Pancreas (tissue), 10 donors: ENCODE results near the gene LRP10. TPM values are rescaled to one million over a fixed set of nuclear protein-coding genes. Genes with fewer than 3 reads are reported as not detected.
A peak's percentile ranks its signal among the peaks of the same experiment; 100 is the strongest.

Experiments used
- ATAC-seq, 4 donors: fragments of 200-7000 bp; cut with Tn5 transposase; one replicate each; pipeline versions ENCODE4 v1.8.0 to v1.9.1; 2020; ENCODE audit warnings: mild to moderate bottlenecking in 4 of 4, moderate library complexity in 4 of 4
- DNase-seq, 6 donors: peaks; one replicate each; pipeline ENCODE4 v3.0.0-alpha.2; 2020
- FAIRE-seq: peaks from 2 replicates; lab custom pipeline; 2012; peaks lifted over from hg19 to GRCh38; lab: Jason Lieb, UNC
- H3K27ac ChIP-seq, 4 donors: fragments of 200-600 bp; sonication (generic); 1 replicate in 3 of 4; 2 replicates in 1 of 4; pipeline versions ENCODE4 v1.5.0 to v1.8.0; 2020
- H3K27me3 ChIP-seq, 4 donors: fragments of 200-600 bp; one replicate each; pipeline ENCODE4 v1.8.0; 2021
- H3K36me3 ChIP-seq, 3 donors: fragments of 200-600 bp; sonication (generic) in 1 of 3; one replicate each; pipeline versions ENCODE4 v1.5.0 to v1.8.0; 2020 to 2021
- H3K4me1 ChIP-seq, 3 donors: fragments of 200-600 bp; one replicate each; pipeline ENCODE4 v1.8.0; 2021
- H3K4me3 ChIP-seq, 4 donors: fragments of 200-600 bp; sonication (generic) in 2 of 4; one replicate each; pipeline versions ENCODE4 v1.5.0 to v1.8.0; 2020 to 2021
- H3K9me3 ChIP-seq, 4 donors: fragments of 200-600 bp; one replicate each; pipeline ENCODE4 v1.8.0; 2021
- CTCF ChIP-seq, 4 donors: fragments of 200-600 bp; sonication (generic) in 3 of 4; IDR thresholded peaks; one replicate each; pipeline versions ENCODE4 v1.5.0 to v1.8.0; 2021; ENCODE audit warnings: antibody characterized with exemption in 4 of 4
- whole genome bisulfite sequencing, 2 donors: extraction: QIAGEN DNeasy Blood & Tissue Kit; methylation state at CpG; one replicate each; pipeline ENCODE4 v1.1.7; 2013; 5-methylcytosine and 5-hydroxymethylcytosine counted together
- intact Hi-C, 3 donors: fragments of 100-400 bp; cut with DNase I; formaldehyde crosslinking; loops; one replicate each; pipeline versions ENCODE4 v1.11.1 to v1.14.2; 2022
- polyA plus RNA-seq, 2 donors: library from polyadenylated mRNA; stranded (reverse); fragments of 200-250 nt; gene quantifications; one replicate each; pipeline ENCODE4 v1.2.3, GENCODE V29; 2013
- total RNA-seq, 6 donors: library from RNA; stranded (reverse); fragmentation: NEBNext Ultra II Directional in 4 of 6; extraction: Animal tissue kit (Norgen Biotek cat#: 25700) in 4 of 6; gene quantifications; one replicate each; pipeline versions ENCODE4 v1.2.1 to v1.2.4, GENCODE V29; 2021 to 2023
- donor health status: healthy with polysubstance abuse.
- donor health status: DM: no; HTN: no; CAD: no; lungs with moderate emphysema.
- donor health status: DM: no; HTN: no; CAD: no.
- donor health status: control.
- donor health status: control.
- donor health status: Bipolar disorder and iron deficiency.
- donor health status: DM: yes; HTN: yes; CAD: no.
- donor health status: DM: no; HTN: no; CAD: no.
- donor health status: DM: no; HTN: no; CAD: no.
- donor health status: DM: yes; HTN: yes; CAD: no.

The LRP10 gene
- total and polyA plus RNA-seq, 8 donors, result 14.7 to 86.2 (median 50.2) TPM

GRCh38 chr14:22887260-22887989 lies 15.9 kb downstream of the LRP10 start:
- H3K36me3 ChIP-seq, result no peaks in the 10 kb centered on the region
- no peaks in the 10 kb centered on the region for H3K9me3 ChIP-seq
- intact Hi-C loops, result no loop called here
- DNase-seq (peak in 4 of 6 donors; percentile 61 to 83 (median 70)), FAIRE-seq (no peak), ATAC-seq (peak; percentile 81 to 87 (median 84))
- peak overlapping the region; percentile 39 to 74 (median 59) for H3K4me3 ChIP-seq
- peaks cover 0 to 11% (median 5%) of the 10 kb centered on the region in 3 donors for H3K4me1 ChIP-seq
- H3K27ac ChIP-seq, result peak overlapping the region; percentile 40 to 77 (median 65)
- H3K27me3 ChIP-seq, result no peaks in the 10 kb centered on the region
- no peak for TF ChIP-seq CTCF (IDR thresholded peaks at IDR 0.05)
- WGBS, 2 donors, result 18 to 19% methylated on average over 11 of the region's 11 CpGs

- Histone ChIP-seq H3K4me3 (peak overlapping the region in 2 of 4 donors; percentile 55 to 63), H3K27me3 (no peaks in the 10 kb centered on the region), H3K4me1 (peaks cover 0 to 8% (median 5%) of the 10 kb centered on the region in 3 donors), H3K27ac (peak overlapping the region in 2 of 4 donors; percentile 68 to 77), H3K36me3 (no peaks in the 10 kb centered on the region), H3K9me3 (no peaks in the 10 kb centered on the region)
- no peak for TF ChIP-seq CTCF (IDR thresholded peaks at IDR 0.05)
- FAIRE-seq (no peak), DNase-seq (peak in 1 of 6 donors; percentile 55), ATAC-seq (no peak)
- intact Hi-C loops, result no loop called here
- 77% methylated on average over 5 of the region's 5 CpGs for WGBS, 2 donors
Measured at GRCh38 chr14:22887990-22888378, 16.4 kb downstream of the LRP10 start.

GRCh38 chr14:22888662-22889061 lies 17.1 kb downstream of the LRP10 start:
- H3K4me3 ChIP-seq, result no peak overlapping the region
- no peak overlapping the region for H3K27ac ChIP-seq
- H3K36me3 ChIP-seq, result no peaks in the 10 kb centered on the region
- no peaks in the 10 kb centered on the region for H3K27me3 ChIP-seq
- FAIRE-seq, result no peak
- DNase-seq, result no peak
- ATAC-seq, result no peak
- peaks cover 0 to 8% (median 5%) of the 10 kb centered on the region in 3 donors for H3K4me1 ChIP-seq
- no peak for TF ChIP-seq CTCF (IDR thresholded peaks at IDR 0.05)
- 67 to 84% methylated on average over 3 to 4 of the region's 4 CpGs for WGBS, 2 donors
- no peaks in the 10 kb centered on the region for H3K9me3 ChIP-seq
- intact Hi-C loops, result no loop called here

DNA sequence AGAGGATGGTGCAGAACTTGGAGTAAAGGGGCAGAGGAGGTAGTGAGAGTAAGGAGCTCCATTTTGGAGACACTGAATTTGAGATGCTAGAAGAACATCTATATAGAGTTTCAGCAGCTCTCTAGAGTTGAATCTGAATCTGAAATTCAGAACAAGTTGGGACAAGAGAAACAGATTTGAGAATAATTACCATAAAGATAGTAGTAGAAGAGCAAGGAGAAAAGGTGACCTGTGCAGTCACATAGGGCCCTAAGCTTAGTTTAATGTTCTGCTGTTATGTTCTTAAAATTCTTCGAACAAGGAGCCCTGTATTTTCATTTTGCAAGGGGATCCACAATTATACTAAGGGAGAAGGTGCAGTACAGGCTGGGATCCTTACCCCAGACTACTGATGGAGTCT lies 18.9 kb downstream of the LRP10 start:
- Histone ChIP-seq H3K27me3 (no peaks in the 10 kb centered on the region), H3K9me3 (no peaks in the 10 kb centered on the region), H3K36me3 (no peaks in the 10 kb centered on the region), H3K4me3 (no peak overlapping the region), H3K27ac (no peak overlapping the region), H3K4me1 (peaks cover 0 to 8% (median 5%) of the 10 kb centered on the region in 3 donors)
- intact Hi-C loops, result no loop called here
- WGBS, 2 donors, result 60 to 84% methylated on average over 1 of the region's 1 CpG
- no peak for TF ChIP-seq CTCF (IDR thresholded peaks at IDR 0.05)
- FAIRE-seq (no peak), DNase-seq (no peak), ATAC-seq (no peak)

DNA sequence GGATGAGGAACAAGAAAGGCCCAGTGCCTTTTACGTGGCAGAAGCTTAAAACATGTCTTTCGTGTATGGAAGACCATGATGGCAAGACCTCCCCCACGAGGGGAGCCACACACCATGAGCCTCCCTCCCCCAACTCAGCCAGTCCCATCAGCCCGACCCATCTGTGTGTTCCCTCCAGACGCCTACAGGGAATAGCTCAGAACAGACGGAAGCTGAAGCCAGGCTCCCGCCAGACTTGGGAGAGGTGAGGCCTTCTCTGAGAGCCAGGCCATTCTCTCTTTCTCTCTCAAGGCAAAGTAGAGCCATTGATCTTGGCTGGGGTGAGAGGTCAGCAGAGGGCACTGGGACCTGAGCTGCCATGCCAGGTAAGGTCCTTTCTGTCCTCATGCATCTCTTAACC lies 20.9 kb downstream of the LRP10 start:
- FAIRE-seq, result no peak
- intact Hi-C loops, result no loop called here
- no peak for TF ChIP-seq CTCF (IDR thresholded peaks at IDR 0.05)
- Histone ChIP-seq H3K27me3 (no peaks in the 10 kb centered on the region), H3K27ac (no peak overlapping the region), H3K4me1 (peaks cover 0 to 7% (median 4%) of the 10 kb centered on the region in 3 donors), H3K4me3 (no peak overlapping the region), H3K9me3 (no peaks in the 10 kb centered on the region), H3K36me3 (no peaks in the 10 kb centered on the region)
- ATAC-seq, result no peak
- no peak for DNase-seq
- 80 to 86% methylated on average over 7 of the region's 7 CpGs for WGBS, 2 donors
